Smooth muscle cell (in vitro differentiated cells): ENCODE results near the gene NPDC1. TPM values are rescaled to one million over a fixed set of nuclear protein-coding genes. Genes with fewer than 3 reads are reported as not detected.

ENCODE experiments used
- DNase-seq: peaks from one replicate; lab custom pipeline; 2025; ENCODE audit not compliant: unreplicated experiment; lab: John Stamatoyannopoulos, UW
- H2AFZ ChIP-seq: fragments of 200-600 bp; sonication (generic); 2 replicates; pipeline ENCODE4 v1.6.0; 2016; ENCODE audit warnings: antibody characterized with exemption, low read depth, mild to moderate bottlenecking
- H3F3A ChIP-seq: fragments of 200-600 bp; sonication (generic); 2 replicates; pipeline ENCODE4 v1.6.0; 2017; ENCODE audit warnings: antibody characterized with exemption, low read depth
- H3K27ac ChIP-seq: fragments of 200-600 bp; sonication (generic); 2 replicates; pipeline ENCODE4 v1.5.1; 2016; ENCODE audit warnings: low read depth, mild to moderate bottlenecking
- H3K27me3 ChIP-seq: fragments of 200-600 bp; sonication (generic); 2 replicates; pipeline ENCODE4 v1.6.1; 2016; ENCODE audit warnings: low read depth, mild to moderate bottlenecking
- H3K36me3 ChIP-seq: fragments of 200-600 bp; sonication (generic); 2 replicates; pipeline ENCODE4 v1.5.1; 2016; ENCODE audit warnings: low read depth
- H3K4me1 ChIP-seq: fragments of 200-600 bp; sonication (generic); 2 replicates; pipeline ENCODE4 v1.5.1; 2016; ENCODE audit warnings: low read depth
- H3K4me2 ChIP-seq: fragments of 200-600 bp; sonication (generic); 2 replicates; pipeline ENCODE4 v1.6.0; 2016; ENCODE audit warnings: mild to moderate bottlenecking
- H3K4me3 ChIP-seq: fragments of 200-600 bp; sonication (generic); 2 replicates; pipeline ENCODE4 v1.5.1; 2016; ENCODE audit warnings: mild to moderate bottlenecking
- H3K79me2 ChIP-seq: fragments of 200-600 bp; sonication (generic); 2 replicates; pipeline ENCODE4 v1.6.0; 2016; ENCODE audit warnings: low read depth, mild to moderate bottlenecking
- H3K9ac ChIP-seq: fragments of 200-600 bp; sonication (generic); 2 replicates; pipeline ENCODE4 v1.6.0; 2016; ENCODE audit warnings: low read depth
- H3K9me3 ChIP-seq: fragments of 200-600 bp; sonication (generic); replicated peaks from 2 replicates; pipeline ENCODE4 v1.5.1; 2016; ENCODE audit warnings: low read depth
- H4K20me1 ChIP-seq: fragments of 200-600 bp; sonication (generic); 2 replicates; pipeline ENCODE4 v1.6.0; 2016; ENCODE audit warnings: low read depth
- CTCF ChIP-seq: fragments of 200-600 bp; sonication (generic); IDR thresholded peaks from 2 replicates; pipeline ENCODE4 v1.5.1; 2017; ENCODE audit warnings: borderline replicate concordance, mild to moderate bottlenecking, antibody characterized with exemption; ENCODE audit not compliant: insufficient read depth, poor library complexity, severe bottlenecking
- WGBS: methylation state at CpG from one replicate; pipeline ENCODE4 v1.1.7; 2016; ENCODE audit warnings: low lambda C conversion rate; 5-methylcytosine and 5-hydroxymethylcytosine counted together
- polyA plus RNA-seq: library from polyadenylated mRNA; unstranded; fragments of >200 nt; fragmentation: Nextera tagmentation; extraction: Ambion mirVana; gene quantifications from 2 replicates; pipeline ENCODE4 v1.2.1, GENCODE V29; 2016
- total RNA-seq: library from RNA; depleted of rRNA; stranded (reverse); fragments of >200 nt; gene quantifications from 2 replicates; pipeline ENCODE4 v1.2.3, GENCODE V29; 2014

The NPDC1 gene
- total and polyA plus RNA-seq, 2 experiments from 2014 or later: 9.9 to 19.3 TPM

GRCh38 chr9:137013571-137013940 is 32.4 kb downstream of the NPDC1 start:
- Histone ChIP-seq H2AFZ (no peak overlapping the region), H3K4me2 (no peak overlapping the region), H3F3A (no peaks in the 10 kb centered on the region), H4K20me1 (no peaks in the 10 kb centered on the region), H3K36me3 (no peaks in the 10 kb centered on the region), H3K27me3 (no peaks in the 10 kb centered on the region), H3K27ac (no peak overlapping the region), H3K9me3 (no peaks in the 10 kb centered on the region), H3K9ac (no peak overlapping the region), H3K4me1 (no peaks in the 10 kb centered on the region), H3K79me2 (no peaks in the 10 kb centered on the region), H3K4me3 (no peak overlapping the region)
- no peak for TF ChIP-seq CTCF
- no peak for DNase-seq
- 95% methylated on average over 19 of the region's 20 CpGs for WGBS

- no peaks in the 10 kb centered on the region for H3F3A ChIP-seq
- no peak overlapping the region for H3K4me3 ChIP-seq
- H2AFZ ChIP-seq: no peak overlapping the region
- H3K4me1 ChIP-seq: no peaks in the 10 kb centered on the region
- H3K9ac ChIP-seq: no peak overlapping the region
- TF ChIP-seq CTCF: no peak
- H3K27ac ChIP-seq: no peak overlapping the region
- DNase-seq: no peak
- H3K79me2 ChIP-seq: no peaks in the 10 kb centered on the region
- no peaks in the 10 kb centered on the region for H3K9me3 ChIP-seq
- H3K27me3 ChIP-seq: no peaks in the 10 kb centered on the region
- H3K4me2 ChIP-seq: no peak overlapping the region
- no peaks in the 10 kb centered on the region for H4K20me1 ChIP-seq
- no peaks in the 10 kb centered on the region for H3K36me3 ChIP-seq
- WGBS: 86% methylated on average over 33 of the region's 67 CpGs
Observed at GRCh38 chr9:137012694-137013570, 33.0 kb downstream of the NPDC1 start.

- no peak overlapping the region for H3K4me2 ChIP-seq
- no peaks in the 10 kb centered on the region for H3K79me2 ChIP-seq
- TF ChIP-seq CTCF: no peak
- DNase-seq: no peak
- H3K27ac ChIP-seq: no peak overlapping the region
- 96% methylated on average over 27 of the region's 39 CpGs for WGBS
- H3K4me1 ChIP-seq: no peaks in the 10 kb centered on the region
- no peak overlapping the region for H3K9ac ChIP-seq
- no peaks in the 10 kb centered on the region for H3F3A ChIP-seq
- H2AFZ ChIP-seq: no peak overlapping the region
- no peak overlapping the region for H3K4me3 ChIP-seq
- H3K9me3 ChIP-seq: no peaks in the 10 kb centered on the region
- H3K27me3 ChIP-seq: no peaks in the 10 kb centered on the region
- H3K36me3 ChIP-seq: no peaks in the 10 kb centered on the region
- no peaks in the 10 kb centered on the region for H4K20me1 ChIP-seq
Observed at GRCh38 chr9:137011907-137012675, 33.9 kb downstream of the NPDC1 start.
